Cardiac septum (tissue), 1 donor: ENCODE results near the gene FAM240B. TPM values are rescaled to one million over a fixed set of nuclear protein-coding genes. Genes with fewer than 3 reads are reported as not detected.

Source experiments
- DNase-seq: peaks from one replicate; pipeline ENCODE4 v3.0.0-alpha.2; 2020; ENCODE audit warnings: low spot score
- intact Hi-C: fragments of 100-400 bp; cut with DNase I; formaldehyde crosslinking; loops from one replicate; pipeline ENCODE4 v1.14.0; 2022
- total RNA-seq: library from RNA; stranded (reverse); fragmentation: NEBNext Ultra II Directional; extraction: Animal tissue kit (Norgen Biotek cat#: 25700); gene quantifications from one replicate; pipeline ENCODE4 v1.2.1, GENCODE V29; 2021
- donor health status: DM: no; HTN: no; CAD: no.

The FAM240B gene
- total RNA-seq, 1 donor from 2014 or later = not detected

DNA sequence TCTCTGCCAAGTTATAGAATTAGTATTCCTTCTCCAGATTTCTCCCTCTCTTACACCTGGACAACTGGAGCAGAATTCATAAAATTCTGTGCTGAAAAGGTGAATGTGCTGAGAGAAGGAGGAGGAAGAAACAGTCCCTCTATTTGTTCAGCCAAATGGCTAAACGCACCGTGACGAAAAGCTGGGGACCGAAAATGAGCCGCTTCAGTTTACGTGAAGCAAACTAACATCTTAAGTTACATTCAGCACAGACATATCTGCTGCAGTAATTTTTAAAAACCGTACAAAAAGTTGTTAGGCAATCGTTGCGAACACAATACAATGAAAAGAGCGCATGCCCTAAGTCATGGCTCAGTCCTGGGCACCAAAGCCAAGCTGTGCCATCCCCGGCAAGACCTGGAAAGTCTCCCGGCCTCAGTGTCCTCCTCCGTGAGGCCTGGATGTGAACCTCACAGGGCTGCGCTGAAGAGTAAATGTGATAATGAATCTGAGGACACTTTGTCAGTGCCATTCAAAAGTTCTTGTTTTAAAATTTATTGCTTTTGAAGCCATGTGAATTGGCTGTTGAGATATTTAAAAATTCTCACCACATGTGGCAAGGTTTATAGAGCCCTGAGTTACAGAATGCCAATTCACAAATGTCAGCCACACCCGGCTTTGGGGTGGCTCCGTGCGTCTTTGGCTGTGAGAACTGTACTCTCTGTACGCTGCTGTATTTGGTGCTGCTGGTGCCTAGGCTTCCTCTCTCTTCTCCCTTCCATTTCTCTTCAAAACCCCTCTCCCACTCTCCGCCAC lies 46.3 kb downstream of the FAM240B start:
- DNase-seq = no peak
- intact Hi-C loops = no loop called here

DNA sequence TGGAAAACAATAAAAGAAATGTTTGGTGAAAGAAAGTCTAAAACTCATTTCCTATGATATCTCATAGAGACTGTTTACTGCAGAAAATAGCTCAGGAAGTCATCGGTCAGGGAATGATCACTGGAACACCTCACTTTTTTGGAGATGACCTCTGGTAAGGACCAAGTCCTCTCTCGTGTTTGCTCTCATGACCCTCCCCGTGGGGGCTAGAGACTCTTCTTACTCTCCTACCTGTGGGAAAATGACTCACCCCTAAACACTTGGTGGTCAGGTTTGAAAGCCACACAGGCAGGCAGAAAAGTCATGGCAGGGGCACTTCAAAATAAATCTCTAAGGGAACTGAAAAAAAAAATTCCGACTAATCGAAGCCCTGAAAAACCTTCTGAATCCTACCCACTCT lies 48.2 kb downstream of the FAM240B start:
- intact Hi-C loops = no loop called here
- DNase-seq = no peak

DNA sequence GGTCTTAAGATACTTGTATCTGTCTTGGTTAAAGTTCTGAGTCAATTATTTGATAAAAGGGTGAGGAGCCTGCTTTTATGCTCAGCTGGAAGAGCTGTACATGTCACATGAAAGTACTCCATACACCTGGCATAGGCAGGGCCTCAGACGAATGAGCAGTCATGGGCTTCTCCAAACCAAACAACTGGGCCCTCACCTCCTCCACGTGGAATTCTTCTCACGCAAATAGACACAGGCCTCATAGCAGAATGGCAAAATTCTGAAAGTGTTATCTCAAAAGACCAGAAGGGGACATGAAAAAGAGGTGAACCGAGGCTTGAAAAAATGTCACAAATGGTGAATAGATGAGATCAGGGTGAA lies 48.6 kb downstream of the FAM240B start:
- intact Hi-C loops = no loop called here
- no peak for DNase-seq

DNA sequence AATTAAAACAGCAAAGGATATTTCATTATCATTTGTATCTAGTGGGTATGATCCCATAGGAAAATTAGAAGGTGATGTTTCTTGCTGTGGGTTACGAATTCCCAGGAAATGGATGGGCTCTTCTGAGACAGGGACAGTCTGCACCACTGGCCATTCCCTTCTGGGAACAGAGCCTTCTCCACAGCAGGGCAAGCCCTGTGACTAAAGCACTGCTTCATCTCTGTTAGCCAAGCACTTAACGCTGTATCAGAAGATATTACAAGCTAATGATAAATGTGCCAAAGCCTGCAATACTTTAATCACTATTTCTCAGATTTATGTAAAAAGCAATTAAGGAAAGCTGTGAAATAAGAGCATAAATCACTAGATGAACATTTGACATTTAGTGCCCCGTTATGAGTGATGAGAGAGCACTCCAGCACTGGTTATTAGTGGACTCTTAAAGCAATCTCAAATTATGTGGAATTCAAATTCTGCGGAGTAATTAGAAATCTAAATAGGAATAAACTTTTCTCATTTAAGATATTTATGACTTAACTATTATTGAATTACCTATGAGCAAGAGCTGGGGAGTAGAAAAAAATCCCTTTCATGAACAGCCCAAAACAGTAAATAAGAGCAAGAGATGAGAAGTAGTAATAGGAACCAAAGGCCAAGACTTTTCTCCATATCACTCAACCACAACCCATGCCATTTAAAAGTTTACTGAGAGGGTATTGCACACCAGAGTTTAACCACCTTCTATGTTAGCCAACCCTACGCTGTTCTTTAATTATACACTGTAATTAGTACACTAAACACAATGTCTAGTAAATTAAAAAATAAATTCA lies 49.2 kb downstream of the FAM240B start:
- intact Hi-C loops = no loop called here
- DNase-seq = no peak

DNA sequence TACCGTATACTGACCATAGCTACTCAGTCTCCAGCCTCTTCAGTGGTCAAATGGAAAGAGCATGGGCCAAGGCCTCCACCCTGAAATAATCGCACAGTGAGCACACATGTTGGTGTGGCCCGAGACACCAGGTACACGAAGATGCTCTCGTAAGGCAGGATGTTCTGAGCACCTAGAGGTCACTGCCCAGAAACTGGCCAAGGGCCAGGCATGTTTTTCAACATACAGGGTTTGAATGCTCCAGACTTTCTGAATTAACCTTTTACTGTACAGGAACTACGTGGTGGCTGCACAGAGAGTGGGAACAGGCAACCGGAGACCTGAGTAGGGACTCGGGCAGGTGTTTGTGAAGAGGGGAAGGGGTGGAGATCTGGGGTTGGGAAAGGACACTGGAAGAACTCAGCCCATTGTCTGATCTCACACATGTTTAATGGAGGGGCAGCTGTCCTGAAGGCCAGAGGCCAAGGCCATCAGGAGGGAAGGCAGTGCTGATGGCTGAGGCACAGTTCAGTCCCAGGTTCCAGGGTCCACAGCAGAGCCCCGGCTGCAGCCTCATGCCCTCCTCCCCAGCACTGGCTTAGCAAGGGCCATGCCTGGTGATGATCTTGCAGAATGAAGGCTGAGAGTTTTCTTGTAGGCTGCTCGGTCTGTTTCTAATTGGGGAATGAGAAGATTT lies 51.0 kb downstream of the FAM240B start:
- DNase-seq = no peak
- intact Hi-C loops = no loop called here

DNA sequence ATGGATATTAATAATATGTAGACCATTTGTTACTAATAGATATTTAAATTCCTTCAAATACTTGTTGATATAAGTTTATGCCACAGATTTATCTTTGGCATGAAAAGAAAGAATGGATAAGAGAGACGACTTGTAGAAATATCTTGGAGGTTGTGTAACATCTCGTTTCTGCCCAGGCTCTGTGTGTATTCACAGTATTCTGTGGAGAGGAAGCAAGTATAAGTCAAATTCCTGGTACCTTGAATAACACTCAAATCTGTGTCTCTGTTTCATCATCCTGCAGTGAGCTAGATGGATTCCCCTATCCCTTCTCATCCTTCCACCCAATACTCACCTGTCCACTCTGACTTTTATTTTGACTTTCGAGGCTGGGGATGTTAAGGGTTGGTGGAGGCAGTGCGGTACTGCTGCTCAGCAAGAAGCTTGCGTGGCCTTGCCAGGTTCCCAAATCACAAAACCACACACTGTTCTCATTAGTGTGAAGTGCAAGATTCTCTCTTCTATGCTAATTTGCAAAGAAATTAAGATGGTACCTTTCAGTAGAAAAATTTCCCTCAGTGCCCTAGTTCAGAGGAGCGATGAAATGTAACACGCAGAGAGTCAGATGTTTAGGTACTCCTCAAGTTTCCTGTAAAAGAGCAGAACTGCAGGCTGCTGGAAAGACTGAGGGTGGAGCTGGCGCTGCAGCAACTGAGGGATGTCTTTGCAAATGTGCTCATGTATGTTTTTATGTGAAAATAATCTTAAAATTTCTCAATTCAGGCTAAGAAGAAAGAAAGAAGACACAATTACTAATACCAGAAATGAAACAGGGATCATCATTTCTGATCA lies 57.0 kb downstream of the FAM240B start:
- intact Hi-C loops = no loop called here
- DNase-seq = no peak

DNA sequence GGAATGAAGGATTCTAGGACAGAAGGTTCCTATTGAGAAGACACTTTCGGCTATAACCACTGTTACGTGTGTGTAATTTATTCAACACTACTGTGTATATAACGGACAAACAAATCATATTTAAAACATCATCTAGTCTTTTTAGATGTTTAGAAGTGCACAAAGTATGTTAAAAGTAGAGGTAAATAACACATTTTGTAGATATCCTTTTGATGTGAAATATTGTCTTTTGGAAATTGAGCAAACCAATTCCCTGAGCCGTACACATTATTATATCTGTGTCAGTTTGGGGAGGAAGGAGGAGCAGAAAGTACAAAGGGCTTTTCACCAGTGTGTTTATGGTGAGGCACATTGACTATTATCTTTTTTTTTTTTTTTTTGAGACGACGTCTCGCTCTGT lies 60.4 kb downstream of the FAM240B start:
- no peak for DNase-seq
- intact Hi-C loops = no loop called here

DNA sequence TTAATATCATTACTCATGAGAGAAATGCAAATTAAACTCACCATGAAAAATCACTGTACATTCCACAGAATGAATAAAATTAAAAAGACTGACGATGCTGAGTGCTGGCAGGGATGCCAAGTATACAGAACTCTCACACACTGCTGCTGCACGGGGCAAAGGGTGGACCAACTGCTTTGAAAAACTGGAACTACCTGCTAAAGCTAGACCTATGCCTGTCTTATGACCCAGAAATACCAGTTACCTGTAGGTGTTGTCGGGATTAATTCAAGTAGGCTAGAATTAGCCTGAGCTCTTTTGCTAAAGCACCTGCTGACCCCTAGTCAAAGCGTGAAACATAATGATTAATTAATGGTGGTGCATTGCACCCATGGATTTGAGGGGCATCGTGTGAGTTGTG lies 63.0 kb downstream of the FAM240B start:
- no peak for DNase-seq
- intact Hi-C loops = no loop called here

DNA sequence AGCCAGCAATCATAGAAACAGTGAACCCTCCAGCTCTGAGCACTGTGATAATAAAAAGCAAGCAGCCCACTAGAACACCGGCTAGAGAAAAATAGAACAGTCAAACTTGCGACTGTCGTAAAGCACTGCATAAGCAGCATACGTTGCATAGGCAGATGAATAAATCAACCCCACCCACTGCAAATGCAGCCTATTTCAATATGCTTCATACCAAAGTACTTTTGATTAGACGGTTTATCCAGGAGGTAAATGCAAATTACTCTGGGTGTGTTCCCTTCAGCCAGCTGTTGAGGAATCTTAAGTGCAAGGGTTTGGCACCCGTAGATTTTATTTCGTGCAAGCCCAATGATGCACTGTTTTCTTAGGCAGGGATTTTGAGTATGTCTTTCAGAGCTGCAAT lies 67.4 kb downstream of the FAM240B start:
- DNase-seq = no peak
- intact Hi-C loops = no loop called here

DNA sequence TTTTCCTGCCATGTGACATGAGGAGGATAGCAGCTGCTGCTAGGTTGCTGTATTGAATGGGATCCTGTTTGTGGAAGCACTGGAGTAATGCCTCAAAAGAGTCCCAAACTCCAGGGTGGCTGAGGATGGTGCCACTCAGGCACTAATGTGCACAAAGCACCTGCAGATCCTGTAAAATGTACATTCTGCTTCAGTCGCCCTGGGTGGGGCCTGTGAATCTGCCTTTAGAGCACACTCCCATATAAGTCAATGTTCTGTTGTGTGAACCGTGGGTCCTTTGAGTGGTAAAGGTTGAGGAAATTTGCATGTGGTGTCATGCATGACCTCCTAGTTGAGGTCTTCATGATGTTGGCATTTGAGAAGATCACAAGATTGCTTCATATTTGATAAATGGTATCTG lies 67.9 kb downstream of the FAM240B start:
- intact Hi-C loops = no loop called here
- no peak for DNase-seq

DNA sequence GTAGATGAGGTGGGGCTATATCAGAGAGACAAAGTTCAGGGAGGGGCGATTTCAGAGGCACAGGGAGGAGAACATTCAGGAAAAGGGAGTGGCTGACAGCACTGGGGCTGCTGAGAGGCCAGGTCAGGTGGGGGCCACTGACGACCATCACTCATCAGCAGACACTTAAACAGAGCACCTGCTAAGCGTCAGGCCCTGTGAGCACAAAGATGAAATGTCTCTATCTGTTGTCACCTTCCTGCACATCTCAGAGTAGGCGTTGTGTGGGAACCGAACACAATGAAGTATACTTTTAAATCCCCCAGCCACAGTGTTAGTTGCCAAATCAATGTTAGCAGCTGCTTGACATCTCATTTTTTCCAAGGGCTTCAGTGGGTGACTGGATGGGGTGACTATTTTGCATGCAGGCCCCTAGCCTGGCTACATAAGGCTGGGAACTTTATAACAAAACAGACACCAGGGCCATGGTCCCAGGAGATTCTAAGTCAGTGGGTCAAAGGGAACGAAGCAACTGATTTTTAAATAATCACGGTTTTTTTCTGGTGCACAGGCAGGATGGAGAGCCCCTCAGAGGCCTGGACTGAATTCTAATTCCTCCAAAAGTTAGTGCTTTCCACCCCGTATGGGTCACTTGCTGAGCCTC lies 68.4 kb downstream of the FAM240B start:
- intact Hi-C loops = no loop called here
- no peak for DNase-seq

DNA sequence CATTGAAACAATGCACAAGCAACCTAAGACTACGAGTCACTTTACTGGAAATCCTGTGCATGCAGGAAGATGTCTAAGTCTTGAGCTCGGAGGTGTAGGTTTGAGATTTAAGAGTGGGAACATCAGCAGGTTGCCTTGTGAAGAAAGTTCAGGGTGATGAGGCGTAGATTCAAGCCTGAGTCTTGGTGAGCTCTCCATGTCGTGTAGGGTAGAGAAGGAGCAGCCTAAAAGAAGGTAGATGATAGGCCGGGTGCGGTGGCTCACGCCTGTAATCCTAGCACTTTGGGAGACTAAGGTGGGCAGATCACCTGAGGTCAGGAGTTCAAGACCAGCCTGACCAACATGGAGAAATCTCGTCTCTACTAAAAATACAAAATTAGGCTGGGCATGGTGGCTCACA lies 69.4 kb downstream of the FAM240B start:
- intact Hi-C loops = no loop called here
- no peak for DNase-seq

DNA sequence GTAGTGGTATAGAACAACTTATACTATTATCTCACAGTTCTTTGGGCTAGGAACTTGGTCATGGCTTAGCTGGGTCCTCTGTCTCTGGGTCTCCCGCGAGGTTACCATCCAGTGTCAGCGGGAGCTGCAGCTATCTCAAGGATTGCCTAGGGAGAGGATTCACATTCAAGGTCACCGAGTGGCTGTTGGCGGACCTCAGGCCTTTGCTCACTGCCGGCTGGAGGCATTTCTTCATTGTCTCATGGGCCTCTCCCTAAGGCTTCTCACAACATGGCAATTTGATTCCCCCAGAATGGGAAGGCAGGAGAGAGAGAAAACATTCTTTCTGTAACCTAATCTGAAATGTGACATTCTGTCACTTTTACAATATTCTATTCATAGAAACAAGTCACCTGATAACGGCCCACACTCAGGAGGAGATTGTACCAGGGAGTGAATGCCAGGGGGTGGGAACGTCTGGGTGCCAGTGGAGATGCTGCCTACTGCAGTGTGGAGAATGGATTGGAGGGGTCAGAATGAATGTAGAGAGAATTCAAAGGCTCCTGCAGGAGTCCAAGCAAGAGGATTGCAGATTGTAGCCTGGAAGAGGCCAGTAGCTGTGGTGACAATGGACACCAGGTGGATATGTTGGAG lies 70.1 kb downstream of the FAM240B start:
- no peak for DNase-seq
- intact Hi-C loops = no loop called here

DNA sequence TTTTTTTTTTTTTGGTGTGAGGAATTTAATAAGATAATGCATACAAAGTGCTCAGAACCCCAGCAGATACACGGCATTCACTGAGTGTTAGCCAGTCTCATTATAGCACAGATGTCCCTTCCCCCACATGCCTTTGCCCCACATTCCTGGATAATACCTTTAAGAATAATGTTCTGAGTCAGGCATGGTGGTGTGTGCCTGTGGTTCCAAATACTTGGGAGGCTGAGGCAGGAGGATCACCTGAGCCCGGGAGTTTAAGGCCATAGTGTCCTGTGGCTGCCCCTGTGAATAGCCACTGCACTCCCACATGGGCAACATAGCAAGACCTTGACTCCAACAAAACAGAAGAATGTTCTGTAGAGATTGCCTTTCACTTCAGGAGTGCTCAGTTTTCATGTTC lies 75.3 kb downstream of the FAM240B start:
- intact Hi-C loops = no loop called here

More for the DNA sequence above, 75.3 kb downstream of the FAM240B start:
- no peak for DNase-seq

Other genes starting within 250 kb of the FAM240B start
- gene ANKRD18A, start 99.5 kb downstream of the FAM240B start, total RNA-seq = 3.0 TPM